IPS-15b (cell line): ENCODE results near the gene DTWD1.
A peak's percentile ranks its signal among the peaks of the same experiment; 100 is the strongest.

Experiments used
- H3K27me3 ChIP-seq: one replicate; pipeline ENCODE4 v1.6.1; 2013; ENCODE audit warnings: low read length; ENCODE audit not compliant: control insufficient read depth, insufficient read depth
- H3K36me3 ChIP-seq: one replicate; pipeline ENCODE4 v1.6.1; 2013; ENCODE audit warnings: low read length; ENCODE audit not compliant: control insufficient read depth, insufficient read depth
- H3K4me1 ChIP-seq: one replicate; pipeline ENCODE4 v1.6.1; 2013; ENCODE audit warnings: mild to moderate bottlenecking, low read length; ENCODE audit not compliant: control insufficient read depth, insufficient read depth
- H3K4me3 ChIP-seq: one replicate; pipeline ENCODE4 v1.5.1; 2013; ENCODE audit warnings: low read depth, low read length
- H3K9ac ChIP-seq: one replicate; pipeline ENCODE4 v1.6.1; 2013; ENCODE audit warnings: low read depth, mild to moderate bottlenecking, low read length
- H3K9me3 ChIP-seq: one replicate; pipeline ENCODE4 v1.6.1; 2013; ENCODE audit warnings: mild to moderate bottlenecking, low read length; ENCODE audit not compliant: control insufficient read depth, insufficient read depth

Gene DTWD1

GRCh38 chr15:49621401-49621811 lies 558 bp downstream of the DTWD1 start:
- H3K36me3 ChIP-seq: peaks cover 4% of the 10 kb centered on the region
- H3K9ac ChIP-seq: peak overlapping the region; percentile 93
- no peaks in the 10 kb centered on the region for H3K27me3 ChIP-seq
- H3K4me1 ChIP-seq: no peaks in the 10 kb centered on the region
- H3K4me3 ChIP-seq: peak overlapping the region; percentile 88
- H3K9me3 ChIP-seq: peaks cover 5% of the 10 kb centered on the region

DNA sequence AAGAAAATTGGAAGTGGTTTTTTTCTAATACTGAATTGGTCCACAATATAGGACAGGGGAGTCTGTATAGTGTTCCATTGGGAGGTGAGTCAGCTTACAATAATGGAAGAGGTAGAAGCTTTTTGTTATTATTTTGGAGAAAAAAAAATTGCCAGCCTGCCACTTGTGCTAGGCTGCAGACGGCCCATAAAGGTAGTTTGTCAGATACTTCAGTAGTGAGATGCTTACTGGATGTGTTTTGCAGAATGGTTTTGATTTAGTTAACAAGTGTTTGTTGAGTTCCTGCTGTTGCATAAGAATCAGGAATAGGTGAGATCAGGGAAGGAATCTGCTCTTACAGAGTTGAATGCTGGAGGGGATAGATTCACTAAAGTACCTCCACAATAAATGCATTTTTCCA lies 1.0 kb downstream of the DTWD1 start:
- H3K9ac ChIP-seq: no peak overlapping the region
- H3K4me1 ChIP-seq: no peaks in the 10 kb centered on the region
- H3K27me3 ChIP-seq: no peaks in the 10 kb centered on the region
- peak overlapping the region; percentile 88 for H3K4me3 ChIP-seq
- H3K9me3 ChIP-seq: peaks cover 5% of the 10 kb centered on the region
- peaks cover 4% of the 10 kb centered on the region for H3K36me3 ChIP-seq

DNA sequence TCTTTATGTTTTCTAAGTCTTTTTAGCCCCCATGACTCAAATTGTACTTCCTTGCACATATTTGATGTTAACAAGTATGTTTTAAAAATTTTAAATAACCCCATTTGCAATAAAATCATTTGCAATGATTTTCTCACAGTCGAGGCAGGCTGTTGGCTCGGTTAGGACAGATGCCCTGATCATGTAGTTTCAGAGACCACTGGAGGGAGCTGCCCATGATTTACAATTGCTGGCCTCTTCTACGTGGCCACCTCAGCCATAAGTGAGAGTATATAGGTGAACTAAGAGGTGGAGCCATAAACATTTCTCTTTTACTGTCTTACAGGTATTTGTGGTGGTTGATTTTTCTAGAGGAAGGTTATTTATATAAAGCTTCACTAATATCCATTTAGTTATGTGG lies 1.7 kb downstream of the DTWD1 start:
- Histone ChIP-seq H3K27me3 (no peaks in the 10 kb centered on the region), H3K4me1 (no peaks in the 10 kb centered on the region), H3K4me3 (no peak overlapping the region), H3K36me3 (peaks cover 4% of the 10 kb centered on the region), H3K9ac (no peak overlapping the region), H3K9me3 (peaks cover 5% of the 10 kb centered on the region)

- H3K4me1 ChIP-seq: no peaks in the 10 kb centered on the region
- H3K4me3 ChIP-seq: no peak overlapping the region
- H3K9me3 ChIP-seq: peaks cover 5% of the 10 kb centered on the region
- no peaks in the 10 kb centered on the region for H3K27me3 ChIP-seq
- H3K9ac ChIP-seq: no peak overlapping the region
- peaks cover 4% of the 10 kb centered on the region for H3K36me3 ChIP-seq
These were observed 3.2 kb downstream of the DTWD1 start for GRCh38 chr15:49624056-49624455.

- Histone ChIP-seq H3K4me1 (no peaks in the 10 kb centered on the region), H3K9ac (no peak overlapping the region), H3K27me3 (no peaks in the 10 kb centered on the region), H3K9me3 (peaks cover 5% of the 10 kb centered on the region), H3K4me3 (no peak overlapping the region), H3K36me3 (peaks cover 4% of the 10 kb centered on the region)
These were observed 4.7 kb downstream of the DTWD1 start for GRCh38 chr15:49625460-49626036.

DNA sequence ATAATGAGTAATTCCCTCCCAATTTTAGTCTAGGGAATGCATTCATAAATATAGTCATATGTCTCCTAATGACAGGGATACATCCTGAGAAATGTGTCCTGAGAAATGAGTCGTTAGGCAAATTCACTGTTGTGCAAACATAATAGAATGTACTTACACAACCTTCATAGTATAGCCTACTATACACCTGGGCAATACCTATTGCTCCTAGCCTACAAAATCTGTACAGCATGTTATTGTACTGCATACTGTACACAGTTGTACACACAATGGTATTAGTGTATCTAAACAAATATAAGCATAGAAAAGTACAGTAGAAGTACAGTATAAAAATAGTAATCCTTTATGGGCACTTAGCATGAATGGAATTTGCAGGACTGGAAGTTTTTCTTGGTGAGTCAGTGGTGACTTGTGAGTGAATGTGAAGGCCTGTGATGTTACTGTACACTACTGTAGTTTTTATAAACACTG lies 6.6 kb downstream of the DTWD1 start:
- Histone ChIP-seq H3K9ac (no peak overlapping the region), H3K36me3 (peaks cover 4% of the 10 kb centered on the region), H3K27me3 (no peaks in the 10 kb centered on the region), H3K4me1 (no peaks in the 10 kb centered on the region), H3K9me3 (peaks cover 5% of the 10 kb centered on the region), H3K4me3 (no peak overlapping the region)

- Histone ChIP-seq H3K4me3 (no peak overlapping the region), H3K36me3 (peaks cover 4% of the 10 kb centered on the region), H3K4me1 (no peaks in the 10 kb centered on the region), H3K9ac (no peak overlapping the region), H3K27me3 (no peaks in the 10 kb centered on the region), H3K9me3 (peaks cover 5% of the 10 kb centered on the region)
These were observed 7.5 kb downstream of the DTWD1 start for GRCh38 chr15:49628379-49628778.

DNA sequence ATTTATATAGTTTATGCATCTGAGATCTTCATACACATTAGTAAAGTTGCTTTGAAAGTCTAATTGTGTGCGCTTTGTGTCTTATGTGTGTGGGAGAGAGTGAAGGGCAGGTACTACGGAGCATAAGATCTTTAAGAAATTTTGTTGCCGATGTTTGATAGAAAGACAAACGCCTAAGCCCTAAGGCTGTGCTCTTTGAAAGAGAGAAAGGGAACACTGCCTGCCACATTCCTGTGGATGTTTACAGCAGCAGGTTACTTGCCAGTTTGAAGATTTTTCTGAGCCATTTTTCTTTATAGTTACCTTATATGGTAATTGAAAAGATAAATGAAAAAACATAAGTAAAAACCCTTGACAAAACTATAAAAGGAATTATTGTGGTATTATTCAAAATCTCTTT lies 17.0 kb downstream of the DTWD1 start:
- no peak overlapping the region for H3K4me3 ChIP-seq
- H3K4me1 ChIP-seq: no peaks in the 10 kb centered on the region
- no peaks in the 10 kb centered on the region for H3K9me3 ChIP-seq
- H3K9ac ChIP-seq: no peak overlapping the region
- H3K27me3 ChIP-seq: no peaks in the 10 kb centered on the region
- no peaks in the 10 kb centered on the region for H3K36me3 ChIP-seq

- Histone ChIP-seq H3K4me3 (no peak overlapping the region), H3K36me3 (no peaks in the 10 kb centered on the region), H3K9me3 (no peaks in the 10 kb centered on the region), H3K27me3 (no peaks in the 10 kb centered on the region), H3K4me1 (peaks cover 5% of the 10 kb centered on the region), H3K9ac (no peak overlapping the region)
These were observed 23.5 kb downstream of the DTWD1 start for GRCh38 chr15:49644364-49644794.

- Histone ChIP-seq H3K36me3 (no peaks in the 10 kb centered on the region), H3K9me3 (no peaks in the 10 kb centered on the region), H3K9ac (no peak overlapping the region), H3K4me3 (no peak overlapping the region), H3K27me3 (no peaks in the 10 kb centered on the region), H3K4me1 (peaks cover 5% of the 10 kb centered on the region)
These were observed 24.4 kb downstream of the DTWD1 start for GRCh38 chr15:49645277-49645676.

DNA sequence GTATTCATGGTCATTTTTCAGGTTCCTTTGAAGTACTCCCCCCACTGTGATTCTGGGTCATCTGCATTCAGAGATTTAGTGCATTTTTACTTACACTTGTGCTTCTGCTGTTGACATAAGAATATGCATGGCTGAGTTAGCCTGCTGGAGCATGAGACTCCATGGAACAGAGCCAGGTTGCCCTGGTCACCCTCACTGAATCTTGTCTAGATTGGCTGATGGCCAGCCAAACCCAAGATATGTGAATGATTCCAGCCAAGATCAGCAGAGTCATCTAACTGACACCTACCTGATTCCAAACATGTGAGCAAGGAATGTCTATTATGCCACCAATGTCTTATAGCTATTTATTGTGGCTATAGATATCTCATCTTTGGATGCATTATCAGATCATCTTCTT lies 25.1 kb downstream of the DTWD1 start:
- Histone ChIP-seq H3K4me3 (no peak overlapping the region), H3K36me3 (no peaks in the 10 kb centered on the region), H3K4me1 (peaks cover 5% of the 10 kb centered on the region), H3K9me3 (no peaks in the 10 kb centered on the region), H3K9ac (no peak overlapping the region), H3K27me3 (no peaks in the 10 kb centered on the region)

GRCh38 chr15:49646891-49647290 lies 26.0 kb downstream of the DTWD1 start:
- Histone ChIP-seq H3K4me1 (peaks cover 5% of the 10 kb centered on the region), H3K9me3 (no peaks in the 10 kb centered on the region), H3K9ac (no peak overlapping the region), H3K36me3 (no peaks in the 10 kb centered on the region), H3K27me3 (no peaks in the 10 kb centered on the region), H3K4me3 (no peak overlapping the region)
